Measurements from ENCODE around the gene RCE1.

The RCE1 gene

GRCh38 chr11:66853242-66854229 is 10.3 kb downstream of the RCE1 start:
- no peak for DNase-seq (ENCODE audit: low read depth)
- TF ChIP-seq CTCF (IDR thresholded peaks at IDR 0.05; ENCODE audit: control insufficient read depth, extremely low read depth, insufficient read depth): no peak
- H3K4me3 ChIP-seq (ENCODE audit: low read depth, low read length): no peak overlapping the region

- no peak for TF ChIP-seq CTCF (IDR thresholded peaks at IDR 0.05; ENCODE audit: control insufficient read depth, extremely low read depth, insufficient read depth)
- no peak overlapping the region for H3K4me3 ChIP-seq (ENCODE audit: low read depth, low read length)
- no peak for DNase-seq (ENCODE audit: low read depth)
These were observed 11.0 kb downstream of the RCE1 start for GRCh38 chr11:66854231-66854661.

GRCh38 chr11:66854729-66855211 is 11.5 kb downstream of the RCE1 start:
- no peak for TF ChIP-seq CTCF (IDR thresholded peaks at IDR 0.05; ENCODE audit: control insufficient read depth, extremely low read depth, insufficient read depth)
- H3K4me3 ChIP-seq (ENCODE audit: low read depth, low read length): no peak overlapping the region

GRCh38 chr11:66855574-66856495 is 12.6 kb downstream of the RCE1 start:
- peak overlapping the region; percentile 66 for H3K4me3 ChIP-seq (ENCODE audit: low read depth, low read length)
- peak; percentile 65 for DNase-seq (ENCODE audit: low read depth)
- 0 out of 2 replicates have a peak, but pooled peaks have one; percentile 5 for TF ChIP-seq CTCF (IDR thresholded peaks at IDR 0.05; ENCODE audit: control insufficient read depth, extremely low read depth, insufficient read depth)

More at GRCh38 chr11:66854729-66855211, 11.5 kb downstream of the RCE1 start:
- DNase-seq (ENCODE audit: low read depth): no peak

GRCh38 chr11:66856496-66857233 is 13.4 kb downstream of the RCE1 start, which contains the start of gene LRFN4:
Gene LRFN4, plus strand, starts transcription at chr11:66857064. Its CDS starts 681 bp downstream, at chr11:66857745.
- no peak for DNase-seq (ENCODE audit: low read depth)
- H3K4me3 ChIP-seq (ENCODE audit: low read depth, low read length): peak within 1 kb of the TSS; percentile 66
- no peak for TF ChIP-seq CTCF (IDR thresholded peaks at IDR 0.05; ENCODE audit: control insufficient read depth, extremely low read depth, insufficient read depth)

Data from LNCaP clone FGC (cell line).